Testis (tissue), 3 donors: Measurements from ENCODE around the gene HES4. TPM values are rescaled to one million over a fixed set of nuclear protein-coding genes. Genes with fewer than 3 reads are reported as not detected.
A peak's percentile ranks its signal among the peaks of the same experiment; 100 is the strongest.
"Not testable (repeated sequence)": the region's sequence is repeated elsewhere in the genome, so short reads cannot be mapped to it uniquely, and the experiment has no call there.

Experiments used
- DNase-seq: peaks from one replicate; pipeline ENCODE4 v3.0.0-alpha.2; 2019
- H3K27ac ChIP-seq, 2 donors: fragments of 200-600 bp; sonication (generic); one replicate each; pipeline ENCODE4 v1.5.1; 2019
- H3K27me3 ChIP-seq: fragments of 200-600 bp; sonication (generic); one replicate; pipeline ENCODE4 v1.5.1; 2019
- H3K36me3 ChIP-seq: fragments of 200-600 bp; sonication (generic); one replicate; pipeline ENCODE4 v1.5.1; 2017; ENCODE audit warnings: low read depth; ENCODE audit errors: missing control alignments
- H3K4me1 ChIP-seq: fragments of 200-600 bp; sonication (generic); one replicate; pipeline ENCODE4 v1.5.1; 2019
- H3K4me3 ChIP-seq, 2 donors: fragments of 200-600 bp; sonication (generic); one replicate each; pipeline ENCODE4 v1.5.1; 2017 to 2019
- H3K9me3 ChIP-seq: fragments of 200-600 bp; sonication (generic); one replicate; pipeline ENCODE4 v1.5.1; 2017
- POLR2A ChIP-seq: fragments of 450-650 bp; IDR thresholded peaks from one replicate; pipeline ENCODE4 v1.6.1; 2017; ENCODE audit warnings: antibody characterized with exemption, mild to moderate bottlenecking, moderate library complexity
- WGBS, 2 donors: methylation state at CpG; one replicate each; pipeline ENCODE4 v1.1.5; 2018; 5-methylcytosine and 5-hydroxymethylcytosine counted together
- intact Hi-C: fragments of 100-400 bp; cut with DNase I; formaldehyde crosslinking; loops from one replicate; pipeline ENCODE4 v1.15.1; 2023; ENCODE audit warnings: low total_unique reads
- polyA plus RNA-seq: library from polyadenylated mRNA; stranded (reverse); fragments of 350-450 nt; fragmentation: Illumina TruSeq; extraction: RNeasy Lipid Tissue Mini Kit (QIAGEN cat#74804); gene quantifications from one replicate; pipeline ENCODE4 v1.2.3, GENCODE V29; 2014; ENCODE audit warnings: low read depth, low replicate concordance; ENCODE audit not compliant: insufficient read depth
- total RNA-seq, 2 donors: library from RNA; depleted of rRNA; stranded (reverse); fragments of >200 nt; gene quantifications; one replicate each; pipeline ENCODE4 v1.2.3, GENCODE V29; 2016
- TF ChIP-seq, protein P1 (sequence below), 3 experiments: fragments of 450-650 bp in 2 of 3; fragments of 200-600 bp in 1 of 3; sonication (generic) in 1 of 3; IDR thresholded peaks; one replicate each; pipeline ENCODE4 v1.5.1; 2016 to 2019; ENCODE audit warnings: antibody characterized with exemption in 3 of 3, mild to moderate bottlenecking in 2 of 3, moderate library complexity in 1 of 3

The HES4 gene
- total and polyA plus RNA-seq, 3 donors from 2014 or later, result 2.3 to 27.5 (median 26.4) TPM

DNA sequence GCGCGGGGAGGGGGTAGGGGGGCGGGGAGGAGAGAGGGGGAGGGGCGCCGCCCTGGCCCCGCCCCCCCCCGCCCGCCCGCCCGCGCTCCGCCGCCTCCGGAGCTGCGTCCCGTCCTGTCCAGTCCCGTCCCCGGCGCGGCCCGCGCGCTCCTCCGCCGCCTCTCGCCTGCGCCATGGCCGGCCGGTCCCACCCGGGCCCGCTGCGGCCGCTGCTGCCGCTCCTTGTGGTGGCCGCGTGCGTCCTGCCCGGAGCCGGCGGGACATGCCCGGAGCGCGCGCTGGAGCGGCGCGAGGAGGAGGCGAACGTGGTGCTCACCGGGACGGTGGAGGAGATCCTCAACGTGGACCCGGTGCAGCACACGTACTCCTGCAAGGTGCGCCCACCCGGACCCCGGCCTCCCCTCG is 20.1 kb upstream of the HES4 start, which contains the start of gene AGRN:
Gene AGRN, plus strand, starts transcription at position 121 of the 405 bp plus-strand sequence. Its CDS starts 53 bp downstream, at position 174.
- Histone ChIP-seq H3K4me1 (peaks cover 20% of the 10 kb centered on the region), H3K27me3 (no peaks in the 10 kb centered on the region), H3K27ac (peak within 1 kb of the TSS in 1 of 2 donors; percentile 93), H3K36me3 (no peaks in the 10 kb centered on the region), H3K9me3 (no peaks in the 10 kb centered on the region), H3K4me3 (peak within 1 kb of the TSS; percentile 63 to 78)
- 0% methylated on average over 48 of the region's 58 CpGs; no CpG with 5 or more reads in 1 of the 2 donors for WGBS, 2 donors
- intact Hi-C loops, result no loop called here
- no peak for TF ChIP-seq POLR2A
- TF ChIP-seq, protein P1, sequence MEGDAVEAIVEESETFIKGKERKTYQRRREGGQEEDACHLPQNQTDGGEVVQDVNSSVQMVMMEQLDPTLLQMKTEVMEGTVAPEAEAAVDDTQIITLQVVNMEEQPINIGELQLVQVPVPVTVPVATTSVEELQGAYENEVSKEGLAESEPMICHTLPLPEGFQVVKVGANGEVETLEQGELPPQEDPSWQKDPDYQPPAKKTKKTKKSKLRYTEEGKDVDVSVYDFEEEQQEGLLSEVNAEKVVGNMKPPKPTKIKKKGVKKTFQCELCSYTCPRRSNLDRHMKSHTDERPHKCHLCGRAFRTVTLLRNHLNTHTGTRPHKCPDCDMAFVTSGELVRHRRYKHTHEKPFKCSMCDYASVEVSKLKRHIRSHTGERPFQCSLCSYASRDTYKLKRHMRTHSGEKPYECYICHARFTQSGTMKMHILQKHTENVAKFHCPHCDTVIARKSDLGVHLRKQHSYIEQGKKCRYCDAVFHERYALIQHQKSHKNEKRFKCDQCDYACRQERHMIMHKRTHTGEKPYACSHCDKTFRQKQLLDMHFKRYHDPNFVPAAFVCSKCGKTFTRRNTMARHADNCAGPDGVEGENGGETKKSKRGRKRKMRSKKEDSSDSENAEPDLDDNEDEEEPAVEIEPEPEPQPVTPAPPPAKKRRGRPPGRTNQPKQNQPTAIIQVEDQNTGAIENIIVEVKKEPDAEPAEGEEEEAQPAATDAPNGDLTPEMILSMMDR (IDR thresholded peaks at IDR 0.05), result no peak
- no peak for DNase-seq

DNA sequence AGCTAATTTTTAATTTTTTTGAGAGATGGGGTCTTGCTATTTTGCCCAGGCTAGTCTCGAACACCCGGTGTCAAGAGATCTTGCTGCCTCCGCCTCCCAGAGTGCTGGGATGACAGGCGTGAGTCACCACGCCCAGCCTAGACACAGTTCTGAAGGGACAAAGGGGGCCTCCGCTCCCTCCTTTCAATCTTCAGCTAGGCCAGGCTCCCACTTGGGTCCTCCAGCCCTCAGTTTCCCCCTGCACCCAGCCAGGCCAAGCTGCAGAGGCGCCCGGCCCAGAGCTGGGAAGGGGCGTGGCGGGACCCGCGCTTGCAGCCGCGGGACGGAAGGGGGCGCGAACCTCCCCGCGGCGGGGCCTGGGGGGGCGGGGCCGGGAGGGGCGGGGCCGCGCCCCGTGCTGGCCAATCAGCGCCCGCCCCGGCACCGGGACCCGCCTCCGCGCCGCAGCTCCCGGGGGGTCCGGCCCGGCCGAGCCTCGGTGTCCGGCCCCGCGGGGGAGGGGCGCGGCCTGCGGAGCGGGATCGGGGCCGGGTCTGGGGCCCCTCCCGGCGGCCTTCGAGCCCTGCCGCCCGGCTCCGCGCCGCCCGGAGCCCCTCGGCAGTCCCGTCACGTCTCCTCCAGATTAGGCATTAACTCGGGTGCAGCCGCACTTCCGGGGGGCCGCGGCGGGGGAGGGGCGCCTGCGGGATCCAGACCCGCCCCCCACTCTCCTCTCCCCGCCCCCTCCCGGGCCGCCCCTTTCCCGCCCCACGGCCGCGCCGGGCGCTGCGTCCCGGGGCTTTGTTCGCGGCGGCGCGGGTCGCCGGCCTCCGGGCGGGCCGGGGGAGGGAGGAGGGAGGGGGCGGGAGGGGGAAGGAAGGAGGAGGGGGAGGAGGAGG is 19.5 kb upstream of the HES4 start:
- no peaks in the 10 kb centered on the region for H3K9me3 ChIP-seq
- no peaks in the 10 kb centered on the region for H3K36me3 ChIP-seq
- peak; percentile 84 for DNase-seq
- no peak for TF ChIP-seq POLR2A
- TF ChIP-seq, protein P1 (IDR thresholded peaks at IDR 0.05), result peak; percentile 31 to 39 (median 37)
- no peaks in the 10 kb centered on the region for H3K27me3 ChIP-seq
- 1 to 19% methylated on average over 6 to 55 of the region's 91 CpGs for WGBS, 2 donors
- peak overlapping the region in 1 of 2 donors; percentile 93 for H3K27ac ChIP-seq
- peaks cover 16% of the 10 kb centered on the region for H3K4me1 ChIP-seq
- intact Hi-C loops, result no loop called here
- peak overlapping the region; percentile 63 to 78 for H3K4me3 ChIP-seq

DNA sequence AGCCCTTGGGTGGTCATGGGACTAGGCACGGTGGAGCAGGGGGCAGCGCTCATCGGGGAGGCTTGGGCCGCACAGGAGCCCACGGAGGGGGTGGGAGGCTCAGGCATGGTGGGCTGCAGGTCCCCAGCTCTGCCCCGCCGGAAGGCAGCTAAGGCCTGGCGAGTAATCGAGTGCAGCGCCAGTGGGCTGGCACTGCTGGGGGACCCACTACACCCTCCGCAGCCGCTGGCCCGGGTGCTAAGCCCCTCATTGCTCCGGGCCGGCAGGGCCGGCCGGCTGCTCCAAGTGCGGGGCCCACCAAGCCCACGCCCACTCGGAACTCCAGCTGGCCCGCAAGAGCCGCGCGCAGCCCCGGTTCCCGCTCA is 18.4 kb upstream of the HES4 start:
- H3K27me3 ChIP-seq, H3K9me3 ChIP-seq, H3K4me3 ChIP-seq, H3K36me3 ChIP-seq, intact Hi-C loops, DNase-seq: not testable (repeated sequence)
- 50 to 68% methylated on average over 2 to 26 of the region's 26 CpGs for WGBS, 2 donors
- peaks cover 25% of the 10 kb centered on the region for H3K4me1 ChIP-seq
- peak overlapping the region in 1 of 2 donors; percentile 24 for H3K27ac ChIP-seq

DNA sequence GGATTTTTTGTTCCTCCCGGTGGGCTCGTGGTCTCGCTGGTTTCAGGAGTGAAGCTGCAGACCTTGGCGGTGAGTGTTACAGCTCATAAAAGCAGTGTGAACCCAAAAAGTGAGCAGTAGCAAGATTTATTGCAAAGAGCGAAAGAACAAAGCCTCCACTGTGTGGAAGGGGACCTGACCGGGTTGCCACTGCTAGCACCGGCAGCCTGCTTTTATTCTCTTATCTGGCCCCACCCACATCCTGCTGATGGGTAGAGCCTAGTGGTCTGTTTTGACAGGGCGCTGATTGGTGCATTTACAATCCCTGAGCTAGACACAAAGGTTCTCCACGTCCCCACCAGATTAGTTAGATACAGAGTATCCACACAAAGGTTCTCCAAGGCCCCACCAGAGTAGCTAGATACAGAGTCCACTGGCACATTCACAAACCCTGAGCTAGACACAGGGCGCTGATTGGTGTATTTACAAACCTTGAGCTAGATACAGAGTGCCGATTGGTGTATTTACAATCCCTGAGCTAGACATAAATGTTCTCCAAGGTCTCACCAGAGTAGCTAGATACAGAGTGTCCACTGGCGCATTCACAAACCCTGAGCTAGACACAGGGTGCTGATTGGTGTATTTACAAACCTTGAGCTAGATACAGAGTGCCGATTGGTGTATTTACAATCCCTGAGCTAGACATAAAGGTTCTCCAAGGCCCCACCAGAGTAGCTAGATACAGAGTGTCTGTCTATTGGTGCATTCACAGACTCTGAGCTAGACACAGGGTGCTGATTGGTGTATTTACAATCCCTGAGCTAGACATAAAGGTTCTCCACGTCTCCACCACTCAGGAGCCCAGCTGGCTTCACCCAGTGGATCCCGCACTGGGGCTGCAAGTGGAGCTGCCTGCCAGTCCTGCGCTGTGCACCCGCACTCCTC is 17.8 kb upstream of the HES4 start:
- intact Hi-C loops, result not testable (repeated sequence)
- H3K4me1 ChIP-seq, result peaks cover 25% of the 10 kb centered on the region

DNA sequence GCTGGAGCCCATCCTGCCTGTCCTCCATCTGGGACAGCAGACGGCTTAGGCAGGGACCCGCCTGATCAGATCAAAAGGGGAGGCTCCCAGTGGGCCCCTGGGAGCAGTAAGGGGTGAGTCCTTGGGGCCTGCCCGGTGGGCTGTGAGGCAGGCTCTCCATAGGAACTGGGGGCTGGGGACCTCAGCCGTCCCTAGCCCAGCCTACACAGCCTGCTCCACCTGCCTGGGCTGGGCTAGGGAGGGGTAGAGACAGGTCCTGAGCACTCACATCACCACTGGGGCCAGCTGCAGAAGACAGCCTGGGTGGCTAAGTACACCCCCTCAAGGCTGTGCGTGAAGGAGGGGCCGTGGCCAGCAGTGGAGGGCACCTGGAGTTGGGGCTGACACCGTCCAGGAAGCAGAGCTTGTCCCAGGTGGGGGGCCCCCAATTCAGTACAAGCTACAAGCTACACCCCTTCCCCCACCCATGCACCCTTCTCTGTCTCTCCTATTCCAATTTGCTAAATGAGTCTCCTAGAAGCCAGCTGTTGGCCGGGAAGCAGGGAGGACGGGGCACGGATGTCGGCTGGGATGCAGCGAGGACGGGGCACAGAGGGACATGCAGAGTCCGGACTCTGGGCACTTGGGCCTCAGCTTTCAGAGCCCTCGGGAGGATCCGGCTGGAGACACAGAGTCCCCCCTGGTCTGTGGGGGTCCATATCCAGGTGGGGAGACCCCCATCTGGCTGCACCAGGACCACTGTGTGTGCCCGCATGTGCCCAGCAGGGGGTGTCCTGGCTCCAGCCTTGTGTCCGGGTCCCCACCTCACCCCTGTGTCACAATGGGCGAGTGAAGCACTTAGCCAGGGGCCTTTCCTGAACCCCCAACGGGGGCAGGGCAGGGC is 15.1 kb upstream of the HES4 start:
- H3K27me3 ChIP-seq, result no peaks in the 10 kb centered on the region
- H3K27ac ChIP-seq, result no peak overlapping the region
- H3K36me3 ChIP-seq, result no peaks in the 10 kb centered on the region
- no peaks in the 10 kb centered on the region for H3K9me3 ChIP-seq
- 76 to 91% methylated on average over 17 to 20 of the region's 20 CpGs for WGBS, 2 donors
- peaks cover 14% of the 10 kb centered on the region for H3K4me1 ChIP-seq
- TF ChIP-seq, protein P1 (IDR thresholded peaks at IDR 0.05), result no peak
- TF ChIP-seq POLR2A, result no peak
- DNase-seq, result no peak
- intact Hi-C loops, result no loop called here
- H3K4me3 ChIP-seq, result no peak overlapping the region

More for the DNA sequence above, 17.8 kb upstream of the HES4 start:
- DNase-seq, result peak; percentile 88
- H3K36me3 ChIP-seq, H3K4me3 ChIP-seq, H3K27me3 ChIP-seq, H3K9me3 ChIP-seq: not testable (repeated sequence)
- WGBS, 2 donors, result 59 to 69% methylated on average over 14 to 17 of the region's 17 CpGs
- peak overlapping the region; percentile 59 to 63 for H3K27ac ChIP-seq
